Activated T-cell treated with anti-CD3 and anti-CD28 coated beads, Interleukin-2, amount 50 U/mL, for 24 hours (primary cell): ENCODE data around the gene PDE1C.

ENCODE experiments used
- DNase-seq: peaks from one replicate; pipeline ENCODE4 v3.0.0-alpha.2; 2020
- H3K27ac Mint-ChIP-seq: 2 replicates; pipeline ENCODE4 v1.8.0; 2020; ENCODE audit warnings: mild to moderate bottlenecking, mixed read lengths
- H3K27me3 Mint-ChIP-seq: 2 replicates; pipeline ENCODE4 v1.8.0; 2020; ENCODE audit warnings: mixed read lengths
- H3K36me3 Mint-ChIP-seq: 2 replicates; pipeline ENCODE4 v1.8.0; 2020; ENCODE audit warnings: low read depth, mixed read lengths
- H3K4me1 Mint-ChIP-seq: 2 replicates; pipeline ENCODE4 v1.8.0; 2020; ENCODE audit warnings: low read depth, mixed read lengths
- H3K4me3 Mint-ChIP-seq: 2 replicates; pipeline ENCODE4 v1.8.0; 2020; ENCODE audit warnings: mild to moderate bottlenecking, moderate library complexity, mixed read lengths
- H3K9me3 Mint-ChIP-seq: 2 replicates; pipeline ENCODE4 v1.8.0; 2020; ENCODE audit warnings: mixed read lengths

Gene PDE1C

GRCh38 chr7:31785101-31785500, 285.1 kb downstream of the PDE1C start:
- Mint-ChIP-seq H3K4me3 (no peak overlapping the region), H3K27ac (no peak overlapping the region), H3K9me3 (peaks cover 2% of the 10 kb centered on the region), H3K36me3 (no peaks in the 10 kb centered on the region), H3K4me1 (no peaks in the 10 kb centered on the region), H3K27me3 (no peaks in the 10 kb centered on the region)
- no peak for DNase-seq

- H3K4me1 Mint-ChIP-seq: no peaks in the 10 kb centered on the region
- no peak for DNase-seq
- no peak overlapping the region for H3K27ac Mint-ChIP-seq
- H3K9me3 Mint-ChIP-seq: no peaks in the 10 kb centered on the region
- H3K4me3 Mint-ChIP-seq: no peak overlapping the region
- no peaks in the 10 kb centered on the region for H3K36me3 Mint-ChIP-seq
- no peaks in the 10 kb centered on the region for H3K27me3 Mint-ChIP-seq
Observed at GRCh38 chr7:31783221-31783620, 287.0 kb downstream of the PDE1C start.

- Mint-ChIP-seq H3K36me3 (no peaks in the 10 kb centered on the region), H3K27me3 (no peaks in the 10 kb centered on the region), H3K4me1 (no peaks in the 10 kb centered on the region), H3K9me3 (no peaks in the 10 kb centered on the region), H3K27ac (no peak overlapping the region), H3K4me3 (no peak overlapping the region)
- no peak for DNase-seq
Observed at GRCh38 chr7:31782411-31782991, 287.7 kb downstream of the PDE1C start.

- Mint-ChIP-seq H3K27me3 (no peaks in the 10 kb centered on the region), H3K27ac (no peak overlapping the region), H3K36me3 (no peaks in the 10 kb centered on the region), H3K9me3 (no peaks in the 10 kb centered on the region), H3K4me3 (no peak overlapping the region), H3K4me1 (no peaks in the 10 kb centered on the region)
- no peak for DNase-seq
Observed at GRCh38 chr7:31778296-31778695, 291.9 kb downstream of the PDE1C start.

GRCh38 chr7:31776616-31777015, 293.6 kb downstream of the PDE1C start:
- no peak overlapping the region for H3K27ac Mint-ChIP-seq
- no peaks in the 10 kb centered on the region for H3K4me1 Mint-ChIP-seq
- H3K9me3 Mint-ChIP-seq: peaks cover 2% of the 10 kb centered on the region
- DNase-seq: no peak
- H3K36me3 Mint-ChIP-seq: no peaks in the 10 kb centered on the region
- H3K4me3 Mint-ChIP-seq: no peak overlapping the region
- no peaks in the 10 kb centered on the region for H3K27me3 Mint-ChIP-seq

- Mint-ChIP-seq H3K36me3 (no peaks in the 10 kb centered on the region), H3K27me3 (no peaks in the 10 kb centered on the region), H3K9me3 (peaks cover 2% of the 10 kb centered on the region), H3K27ac (no peak overlapping the region), H3K4me3 (no peak overlapping the region), H3K4me1 (no peaks in the 10 kb centered on the region)
- DNase-seq: no peak
Observed at GRCh38 chr7:31775556-31775955, 294.7 kb downstream of the PDE1C start.

- Mint-ChIP-seq H3K36me3 (no peaks in the 10 kb centered on the region), H3K9me3 (peaks cover 2% of the 10 kb centered on the region), H3K27me3 (no peaks in the 10 kb centered on the region), H3K27ac (no peak overlapping the region), H3K4me1 (no peaks in the 10 kb centered on the region), H3K4me3 (no peak overlapping the region)
- DNase-seq: no peak
Observed at GRCh38 chr7:31772211-31772610, 298.0 kb downstream of the PDE1C start.

- H3K9me3 Mint-ChIP-seq: peaks cover 3% of the 10 kb centered on the region
- H3K27ac Mint-ChIP-seq: no peak overlapping the region
- no peak overlapping the region for H3K4me3 Mint-ChIP-seq
- H3K4me1 Mint-ChIP-seq: no peaks in the 10 kb centered on the region
- H3K27me3 Mint-ChIP-seq: no peaks in the 10 kb centered on the region
- H3K36me3 Mint-ChIP-seq: no peaks in the 10 kb centered on the region
- no peak for DNase-seq
Observed at GRCh38 chr7:31767686-31768358, 302.4 kb downstream of the PDE1C start.

- H3K4me3 Mint-ChIP-seq: no peak overlapping the region
Observed at GRCh38 chr7:31764462-31764861, 305.7 kb downstream of the PDE1C start.

GRCh38 chr7:31763548-31763947, 306.7 kb downstream of the PDE1C start:
- no peak for DNase-seq
- Mint-ChIP-seq H3K4me1 (no peaks in the 10 kb centered on the region), H3K9me3 (peaks cover 2% of the 10 kb centered on the region)

More at GRCh38 chr7:31764462-31764861, 305.7 kb downstream of the PDE1C start:
- Mint-ChIP-seq H3K9me3 (peaks cover 2% of the 10 kb centered on the region), H3K4me1 (no peaks in the 10 kb centered on the region), H3K27ac (no peak overlapping the region), H3K27me3 (no peaks in the 10 kb centered on the region), H3K36me3 (no peaks in the 10 kb centered on the region)
- DNase-seq: no peak

GRCh38 chr7:31761646-31762045, 308.6 kb downstream of the PDE1C start:
- H3K27me3 Mint-ChIP-seq: no peaks in the 10 kb centered on the region

More at GRCh38 chr7:31763548-31763947, 306.7 kb downstream of the PDE1C start:
- Mint-ChIP-seq H3K27ac (no peak overlapping the region), H3K36me3 (no peaks in the 10 kb centered on the region), H3K4me3 (no peak overlapping the region), H3K27me3 (no peaks in the 10 kb centered on the region)

GRCh38 chr7:31758755-31759154, 311.5 kb downstream of the PDE1C start:
- Mint-ChIP-seq H3K27ac (no peak overlapping the region), H3K36me3 (no peaks in the 10 kb centered on the region), H3K4me3 (no peak overlapping the region), H3K4me1 (no peaks in the 10 kb centered on the region), H3K9me3 (peaks cover 5% of the 10 kb centered on the region), H3K27me3 (no peaks in the 10 kb centered on the region)
- DNase-seq: no peak

More at GRCh38 chr7:31761646-31762045, 308.6 kb downstream of the PDE1C start:
- no peak overlapping the region for H3K27ac Mint-ChIP-seq
- H3K4me3 Mint-ChIP-seq: no peak overlapping the region
- peaks cover 7% of the 10 kb centered on the region for H3K9me3 Mint-ChIP-seq
- no peak for DNase-seq
- no peaks in the 10 kb centered on the region for H3K4me1 Mint-ChIP-seq
- H3K36me3 Mint-ChIP-seq: no peaks in the 10 kb centered on the region

- Mint-ChIP-seq H3K4me1 (no peaks in the 10 kb centered on the region), H3K9me3 (peaks cover 2% of the 10 kb centered on the region), H3K27ac (no peak overlapping the region), H3K36me3 (no peaks in the 10 kb centered on the region), H3K27me3 (peaks cover 6% of the 10 kb centered on the region), H3K4me3 (no peak overlapping the region)
- DNase-seq: no peak
Observed at GRCh38 chr7:31751726-31752125, 318.5 kb downstream of the PDE1C start.

GRCh38 chr7:31748084-31748483, 322.1 kb downstream of the PDE1C start:
- Mint-ChIP-seq H3K4me3 (no peak overlapping the region), H3K36me3 (no peaks in the 10 kb centered on the region), H3K27ac (no peak overlapping the region), H3K27me3 (peaks cover 6% of the 10 kb centered on the region), H3K4me1 (no peaks in the 10 kb centered on the region), H3K9me3 (peaks cover 2% of the 10 kb centered on the region)
- no peak for DNase-seq

- no peaks in the 10 kb centered on the region for H3K4me1 Mint-ChIP-seq
- no peaks in the 10 kb centered on the region for H3K36me3 Mint-ChIP-seq
- peaks cover 6% of the 10 kb centered on the region for H3K27me3 Mint-ChIP-seq
- H3K9me3 Mint-ChIP-seq: peaks cover 2% of the 10 kb centered on the region
- DNase-seq: no peak
- no peak overlapping the region for H3K4me3 Mint-ChIP-seq
- no peak overlapping the region for H3K27ac Mint-ChIP-seq
Observed at GRCh38 chr7:31747553-31747952, 322.7 kb downstream of the PDE1C start.
